ENCODE measurements around the gene OLA1. TPM values are rescaled to one million over a fixed set of nuclear protein-coding genes. Genes with fewer than 3 reads are reported as not detected.
"Not testable (repeated sequence)": the region's sequence is repeated elsewhere in the genome, so short reads cannot be mapped to it uniquely, and the experiment has no call there.

Gene OLA1
- total RNA-seq, 4 donors from 2014 or later: 72.7 to 85.1 (median 78.3) TPM

GRCh38 chr2:174280596-174280995, 32.3 kb upstream of the OLA1 start:
- no peak overlapping the region for H3K27ac ChIP-seq
- TF ChIP-seq POLR2A (IDR thresholded peaks at IDR 0.05) (no peak), CTCF (IDR thresholded peaks at IDR 0.05) (no peak)
- no peak for DNase-seq
- intact Hi-C loops (cut with DNase I): no loop called here
- no peak overlapping the region for H3K4me3 ChIP-seq
- no peaks in the 10 kb centered on the region for H3K36me3 ChIP-seq
- WGBS, 2 donors: 69 to 75% methylated on average over 3 of the region's 3 CpGs
- H3K27me3 ChIP-seq: peaks cover 0 to 28% (median 0%) of the 10 kb centered on the region in 4 donors
- no peaks in the 10 kb centered on the region for H3K4me1 ChIP-seq
- no peaks in the 10 kb centered on the region for H3K9me3 ChIP-seq

GRCh38 chr2:174270263-174270662, 21.9 kb upstream of the OLA1 start:
- H3K36me3 ChIP-seq; H3K27ac ChIP-seq; H3K4me3 ChIP-seq; H3K9me3 ChIP-seq; H3K4me1 ChIP-seq; DNase-seq; intact Hi-C loops (cut with DNase I): not testable (repeated sequence)
- peaks cover 0 to 28% (median 0%) of the 10 kb centered on the region in 4 donors for H3K27me3 ChIP-seq
- WGBS, 2 donors: 92 to 100% methylated on average over 1 to 2 of the region's 6 CpGs

- Histone ChIP-seq H3K4me1 (no peaks in the 10 kb centered on the region), H3K9me3 (no peaks in the 10 kb centered on the region), H3K27ac (no peak overlapping the region), H3K4me3 (no peak overlapping the region), H3K36me3 (no peaks in the 10 kb centered on the region), H3K27me3 (peaks cover 0 to 39% (median 0%) of the 10 kb centered on the region in 4 donors)
- 65 to 75% methylated on average over 5 of the region's 5 CpGs for WGBS, 2 donors
- DNase-seq: no peak
- no peak for TF ChIP-seq POLR2A (IDR thresholded peaks at IDR 0.05)
- TF ChIP-seq CTCF (IDR thresholded peaks at IDR 0.05): no peak
- intact Hi-C loops (cut with DNase I): no loop called here
Observed at GRCh38 chr2:174266288-174266687, 18.0 kb upstream of the OLA1 start.

- Histone ChIP-seq H3K27ac (no peak overlapping the region), H3K36me3 (no peaks in the 10 kb centered on the region), H3K4me3 (no peak overlapping the region), H3K4me1 (no peaks in the 10 kb centered on the region), H3K9me3 (no peaks in the 10 kb centered on the region), H3K27me3 (peaks cover 0 to 38% (median 0%) of the 10 kb centered on the region in 4 donors)
- intact Hi-C loops (cut with DNase I): no loop called here
- TF ChIP-seq POLR2A (IDR thresholded peaks at IDR 0.05): no peak
- no peak for TF ChIP-seq CTCF (IDR thresholded peaks at IDR 0.05)
- DNase-seq: no peak
- WGBS, 2 donors: 42% methylated on average over 3 of the region's 3 CpGs
Observed at GRCh38 chr2:174263997-174264396, 15.7 kb upstream of the OLA1 start.

- 3 to 7% methylated on average over 1 of the region's 1 CpG for WGBS, 2 donors
- TF ChIP-seq POLR2A (IDR thresholded peaks at IDR 0.05) (no peak), CTCF (IDR thresholded peaks at IDR 0.05) (no peak)
- no peaks in the 10 kb centered on the region for H3K36me3 ChIP-seq
- no peak for DNase-seq
- intact Hi-C loops (cut with DNase I): no loop called here
- no peaks in the 10 kb centered on the region for H3K9me3 ChIP-seq
- no peak overlapping the region for H3K27ac ChIP-seq
- peaks cover 0 to 10% (median 0%) of the 10 kb centered on the region in 4 donors for H3K27me3 ChIP-seq
- no peaks in the 10 kb centered on the region for H3K4me1 ChIP-seq
- H3K4me3 ChIP-seq: no peak overlapping the region
Observed at GRCh38 chr2:174259981-174260380, 11.6 kb upstream of the OLA1 start.

- no peak for DNase-seq
- H3K27ac ChIP-seq: no peak overlapping the region
- H3K27me3 ChIP-seq: no peaks in the 10 kb centered on the region
- intact Hi-C loops (cut with DNase I): no loop called here
- no peaks in the 10 kb centered on the region for H3K9me3 ChIP-seq
- H3K4me1 ChIP-seq: peaks cover 0 to 1% (median 0%) of the 10 kb centered on the region in 3 donors
- H3K36me3 ChIP-seq: no peaks in the 10 kb centered on the region
- TF ChIP-seq POLR2A (IDR thresholded peaks at IDR 0.05) (no peak), CTCF (IDR thresholded peaks at IDR 0.05) (no peak)
- no peak overlapping the region for H3K4me3 ChIP-seq
- 90 to 93% methylated on average over 6 of the region's 6 CpGs for WGBS, 2 donors
Observed at GRCh38 chr2:174254267-174254666, 5.9 kb upstream of the OLA1 start.

All from esophagus squamous epithelium (tissue), 5 donors.